GM12891 (cell line): ENCODE measurements around the gene COLEC12.

Experiments
- PAX5 ChIP-seq: IDR thresholded peaks from 2 replicates; pipeline ENCODE4 v1.6.1; 2011; ENCODE audit warnings: low read length, moderate library complexity, mild to moderate bottlenecking; ENCODE audit not compliant: insufficient read depth, severe bottlenecking
- POLR2A ChIP-seq: IDR thresholded peaks from 2 replicates; pipeline ENCODE4 v1.6.1; 2011; ENCODE audit warnings: low read depth, low read length, control low read depth
- POLR2AphosphoS5 ChIP-seq: IDR thresholded peaks from 2 replicates; pipeline ENCODE4 v1.6.1; 2011; ENCODE audit warnings: low read depth, low read length, control low read depth
- SPI1 ChIP-seq: IDR thresholded peaks from 2 replicates; pipeline ENCODE4 v1.6.1; 2011; ENCODE audit warnings: low read depth, low read length, control low read depth
- TAF1 ChIP-seq: IDR thresholded peaks from 2 replicates; pipeline ENCODE4 v1.6.1; 2011; ENCODE audit warnings: low read depth, low read length, control low read depth

- TF ChIP-seq POLR2A: no peak
- no peak for TF ChIP-seq POLR2AphosphoS5
- no peak for TF ChIP-seq TAF1
- TF ChIP-seq SPI1: no peak
- TF ChIP-seq PAX5: no peak
Observed at GRCh38 chr18:312415-312814, 188.1 kb downstream of the COLEC12 start.
